HepG2 (cell line): Measurements from ENCODE around the gene NPB. TPM values are rescaled to one million over a fixed set of nuclear protein-coding genes. Genes with fewer than 3 reads are reported as not detected.

Experiments used
- ATAC-seq: fragments of 200-7000 bp; cut with Tn5 transposase; 3 replicates; pipeline ENCODE4 v1.9.1; 2020; ENCODE audit warnings: mild to moderate bottlenecking, moderate library complexity
- BruUV-seq: library from RNA; stranded (reverse); fragments of 400-500 nt; replicated peaks from 2 replicates; lab custom pipeline; 2021; lab: Mats Ljungman, UMichigan
- CTCF ChIA-PET: fragments of 300-600 bp; formaldehyde crosslinking; extraction: SDS; loops from one replicate; lab custom pipeline; 2021; ENCODE audit warnings: low total read pairs, inconsistent platforms, low intra/inter-chr PET ratio; lab: Yijun Ruan, JAX
- POLR2A ChIA-PET: fragments of 350-600 bp; sonication (Branson Sonifier 250); formaldehyde crosslinking; loops from one replicate; lab custom pipeline; 2020; ENCODE audit warnings: antibody characterized with exemption, inconsistent platforms; lab: Yijun Ruan, JAX
- DNase-seq: peaks from one replicate; pipeline ENCODE4 v3.0.0-alpha.2; 2015; ENCODE audit warnings: low spot score
- FAIRE-seq: peaks from 3 replicates; lab custom pipeline; 2011; peaks lifted over from hg19 to GRCh38; lab: Jason Lieb, UNC
- H2AFZ ChIP-seq: one replicate; pipeline ENCODE4 v1.6.1; 2011; ENCODE audit warnings: low read length, inconsistent platforms
- H3K27ac ChIP-seq: fragments of 300-600 bp; 3 replicates; pipeline ENCODE4 v1.8.0; 2011; ENCODE audit warnings: mixed run types, mild to moderate bottlenecking, mixed read lengths, low read length, inconsistent platforms; ENCODE audit not compliant: insufficient read depth; ENCODE audit errors: extremely low read length
- H3K27me3 ChIP-seq, 2 experiments: fragments of 200-600 bp in 1 of 2; 2 replicates in 1 of 2; 3 replicates in 1 of 2; pipeline versions ENCODE4 v1.6.0 to v1.8.0; 2011; ENCODE audit warnings: low read length in 2 of 2, mild to moderate bottlenecking in 2 of 2, moderate library complexity in 2 of 2, inconsistent platforms in 1 of 2; ENCODE audit not compliant: insufficient read depth in 2 of 2, control insufficient read depth in 1 of 2
- H3K36me3 ChIP-seq, 2 experiments: fragments of 200-600 bp in 1 of 2; replicated peaks in 1 of 2; 2 replicates in 1 of 2; 3 replicates in 1 of 2; pipeline versions ENCODE4 v1.5.1 to v1.8.0; 2011; ENCODE audit warnings: low read length in 2 of 2, inconsistent platforms in 1 of 2; ENCODE audit not compliant: insufficient read depth in 2 of 2, control insufficient read depth in 1 of 2
- H3K4me1 ChIP-seq: 2 replicates; pipeline ENCODE4 v1.5.1; 2012; ENCODE audit warnings: low read length, inconsistent platforms; ENCODE audit not compliant: insufficient read depth
- H3K4me2 ChIP-seq: 2 replicates; pipeline ENCODE4 v1.6.0; 2011; ENCODE audit warnings: low read depth, low read length, inconsistent platforms
- H3K4me3 ChIP-seq, 3 experiments: fragments of 200-600 bp in 1 of 3; sonication (generic), shearing (Covaris generic) in 1 of 3; replicated peaks in 1 of 3; 2 replicates each; pipeline ENCODE4 v1.5.1; 2011 to 2016; ENCODE audit warnings: low read length in 3 of 3, inconsistent platforms in 2 of 3, low read depth in 2 of 3, mild to moderate bottlenecking in 2 of 3, control low read depth in 1 of 3, mixed read lengths in 1 of 3; ENCODE audit not compliant: insufficient read depth in 1 of 3
- H3K79me2 ChIP-seq: one replicate; pipeline ENCODE4 v1.6.1; 2011; ENCODE audit warnings: low read length, inconsistent platforms; ENCODE audit not compliant: insufficient read depth
- H3K9ac ChIP-seq: 2 replicates; pipeline ENCODE4 v1.6.0; 2011; ENCODE audit warnings: mild to moderate bottlenecking, low read depth, low read length, inconsistent platforms; ENCODE audit not compliant: insufficient read depth
- H3K9me3 ChIP-seq: 2 replicates; pipeline ENCODE4 v1.5.1; 2012; ENCODE audit warnings: mild to moderate bottlenecking, low read length
- H4K20me1 ChIP-seq: 2 replicates; pipeline ENCODE4 v1.6.0; 2011; ENCODE audit warnings: inconsistent platforms, mild to moderate bottlenecking, low read length, moderate library complexity; ENCODE audit not compliant: insufficient read depth
- CHD2 ChIP-seq: IDR thresholded peaks from 2 replicates; pipeline ENCODE4 v1.6.1; 2011; ENCODE audit warnings: low read depth, low read length, improper control_type of control experiment
- GABPB1 ChIP-seq: IDR thresholded peaks from 2 replicates; pipeline ENCODE4 v1.6.1; 2016; ENCODE audit warnings: mild to moderate bottlenecking, missing genetic modification reagents, moderate library complexity, missing compliant biosample characterization
- JUN ChIP-seq: sonication (generic); formaldehyde crosslinking; IDR thresholded peaks from 2 replicates; pipeline ENCODE4 v1.4.0; 2020; ENCODE audit warnings: mild to moderate bottlenecking, missing genetic modification reagents
- KAT2B ChIP-seq: fragments of 150-350 bp; IDR thresholded peaks from 2 replicates; pipeline ENCODE4 v1.6.1; 2014; ENCODE audit warnings: low read depth, low read length, borderline replicate concordance
- NFKB2 ChIP-seq: sonication (generic); formaldehyde crosslinking; IDR thresholded peaks from 2 replicates; pipeline ENCODE4 v1.4.0; 2020; ENCODE audit warnings: missing genetic modification reagents, borderline replicate concordance
- NR3C1 ChIP-seq: sonication (generic); formaldehyde crosslinking; IDR thresholded peaks from 2 replicates; pipeline ENCODE4 v1.4.0; 2020; ENCODE audit warnings: missing genetic modification reagents
- TEAD3 ChIP-seq: optimal IDR thresholded peaks from 2 replicates; pipeline ENCODE3; 2016; ENCODE audit warnings: borderline replicate concordance
- ZNF724P ChIP-seq: sonication (generic); formaldehyde crosslinking; IDR thresholded peaks from 2 replicates; pipeline ENCODE4 v1.8.0; 2022; ENCODE audit warnings: missing genetic modification reagents, borderline replicate concordance
- ZSCAN12 ChIP-seq: sonication (generic); formaldehyde crosslinking; IDR thresholded peaks from 2 replicates; pipeline ENCODE4 v1.9.0; 2021; ENCODE audit warnings: mild to moderate bottlenecking, missing genetic modification reagents
- WGBS: methylation state at CpG from one replicate; pipeline ENCODE4 v1.1.6; 2017; ENCODE audit warnings: low lambda C conversion rate; 5-methylcytosine and 5-hydroxymethylcytosine counted together
- in situ Hi-C: cut with HindIII; loops from 2 replicates; pipeline ENCODE4 v1.10.0; 2017; ENCODE audit warnings: low pct_unique_long_range_greater_than_20kb; ENCODE audit not compliant: extremely low pct_ligation_motif_present
- intact Hi-C: fragments of 100-400 bp; cut with micrococcal nuclease; formaldehyde crosslinking; loops from one replicate; pipeline ENCODE4 v1.10.0; 2022; ENCODE audit not compliant: unreplicated experiment
- polyA plus RNA-seq, 8 experiments: library from polyadenylated mRNA; depleted of rRNA in 3 of 8; stranded (reverse) in 7 of 8; unstranded in 1 of 8; fragments of >200 nt; fragmentation: Illumina TruSeq in 4 of 8; extraction: Trizol in 4 of 8; gene quantifications; 2 replicates each; pipeline versions ENCODE4 v1.2.1 to v1.2.3, GENCODE V29; 2011 to 2016; ENCODE audit warnings: low read depth in 4 of 8, missing spikeins in 1 of 8, mixed read lengths in 1 of 8; ENCODE audit not compliant: insufficient read depth in 1 of 8
- total RNA-seq, 5 experiments: library from RNA; depleted of rRNA; stranded (reverse); fragments of >200 nt; fragmentation: Illumina TruSeq; extraction: Trizol; gene quantifications; 2 replicates each; pipeline ENCODE4 v1.2.3, GENCODE V29; 2016; ENCODE audit warnings: low read depth in 1 of 5
- TF ChIP-seq, protein P1 (sequence below): sonication (generic); formaldehyde crosslinking; IDR thresholded peaks from 2 replicates; pipeline ENCODE4 v1.4.0; 2020; ENCODE audit warnings: missing genetic modification reagents
- TF ChIP-seq, protein P2 (sequence below): fragments of 450-650 bp; IDR thresholded peaks from 2 replicates; pipeline ENCODE4 v1.6.1; 2016
- TF ChIP-seq, protein P3 (sequence below): sonication (generic); formaldehyde crosslinking; IDR thresholded peaks from 2 replicates; pipeline ENCODE4 v1.5.0; 2020; ENCODE audit warnings: mild to moderate bottlenecking, missing genetic modification reagents
- TF ChIP-seq, protein P4 (sequence below): conservative IDR thresholded peaks from 2 replicates; pipeline ENCODE4 v1.6.1; 2018; ENCODE audit warnings: missing genetic modification reagents
- TF ChIP-seq, protein P5 (sequence below): sonication (generic); formaldehyde crosslinking; IDR thresholded peaks from 2 replicates; pipeline ENCODE4 v1.8.0; 2022; ENCODE audit warnings: mild to moderate bottlenecking, missing genetic modification reagents, moderate library complexity

Gene NPB
- total and polyA plus RNA-seq, 2 of the 13 experiments (the other 11 are each of a cell fraction or from before 2014, with no cell fraction given), result 0.11 to 0.93 TPM

DNA sequence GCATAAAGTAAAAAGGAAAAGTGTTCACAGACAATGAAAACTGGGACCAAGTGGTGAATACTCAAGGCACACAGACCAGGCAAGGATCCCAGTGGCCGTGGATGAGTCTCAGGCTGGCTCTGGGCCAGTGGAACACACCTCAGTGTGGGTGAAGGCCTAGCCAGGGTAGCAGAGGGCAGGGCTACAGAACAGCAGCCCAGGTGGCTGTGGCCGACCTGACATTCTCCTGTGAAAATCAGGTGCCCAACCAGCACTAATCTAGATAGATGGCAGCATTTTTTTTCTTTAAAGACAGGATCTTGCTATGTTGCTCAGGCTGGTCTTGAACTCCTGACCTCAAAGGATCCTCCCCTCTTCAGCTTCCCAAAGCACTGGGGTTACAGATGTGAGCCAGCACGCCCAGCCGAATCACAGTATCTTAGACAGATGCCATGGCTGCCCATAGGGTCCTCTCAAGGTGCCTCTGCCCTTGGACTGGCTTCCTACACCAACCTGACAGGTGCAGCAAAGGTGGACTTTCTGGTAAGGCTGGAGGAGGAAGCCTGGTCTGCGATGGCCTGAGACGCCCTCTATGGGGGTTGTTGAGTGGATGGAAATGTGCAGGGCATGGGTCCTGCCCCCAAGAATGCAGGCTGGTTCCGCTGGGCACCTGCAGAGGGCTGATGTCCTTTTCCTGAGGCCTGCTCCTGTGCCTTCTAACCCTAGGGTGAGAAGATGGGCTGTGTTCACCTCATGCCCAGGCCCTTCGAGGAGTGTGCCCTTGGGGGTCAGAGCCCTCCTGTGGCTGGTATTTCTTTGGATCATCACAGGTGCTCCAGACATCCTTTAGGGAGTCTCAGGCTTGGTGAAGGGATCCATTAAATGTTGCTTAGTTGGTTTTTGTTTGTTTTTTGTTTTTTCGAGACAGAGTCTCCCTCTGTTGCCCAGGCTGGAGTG lies 37.9 kb upstream of the NPB start:
- no peak for DNase-seq
- 96% methylated on average over 8 of the region's 9 CpGs for WGBS
- no peak for FAIRE-seq
- ChIA-PET CTCF (no interaction called here), POLR2A (interaction anchor here (0.5 to 3.7 kb wide), 9 partner anchors 9 to 1185 kb away, joined by 3 to 21 read pairs (median 4); partner anchors contain the start of genes DCXR and MCRIP1)
- no peaks in the 10 kb centered on the region; a peak in 1 of 5 replicates for H3K27me3 ChIP-seq
- peaks cover 47% of the 10 kb centered on the region for H3K79me2 ChIP-seq
- no peak overlapping the region for H2AFZ ChIP-seq
- in situ Hi-C loops, result no loop called here
- H3K4me3 ChIP-seq, result no peak overlapping the region
- H4K20me1 ChIP-seq, result peaks cover 51% of the 10 kb centered on the region
- peaks cover 15 to 36% of the 10 kb centered on the region in 2 experiments for H3K36me3 ChIP-seq
- no peaks in the 10 kb centered on the region for H3K9me3 ChIP-seq
- intact Hi-C loops, result loop anchor here (5.0 kb wide), 1 partner anchor 42 kb away; no protein-coding TSS in a partner anchor
- no TSS peak for BruUV-seq
- peak overlapping the region; percentile 5 for H3K27ac ChIP-seq
- peaks cover 77% of the 10 kb centered on the region for H3K4me1 ChIP-seq
- H3K4me2 ChIP-seq, result peak overlapping the region; percentile 78
- no peak for ATAC-seq
- H3K9ac ChIP-seq, result 0 out of 2 replicates have a peak overlapping the region, but pooled peaks have one; percentile 39
- no peak for TF ChIP-seq GABPB1 (CRISPR knock-in tag)
- TF ChIP-seq, protein P1, sequence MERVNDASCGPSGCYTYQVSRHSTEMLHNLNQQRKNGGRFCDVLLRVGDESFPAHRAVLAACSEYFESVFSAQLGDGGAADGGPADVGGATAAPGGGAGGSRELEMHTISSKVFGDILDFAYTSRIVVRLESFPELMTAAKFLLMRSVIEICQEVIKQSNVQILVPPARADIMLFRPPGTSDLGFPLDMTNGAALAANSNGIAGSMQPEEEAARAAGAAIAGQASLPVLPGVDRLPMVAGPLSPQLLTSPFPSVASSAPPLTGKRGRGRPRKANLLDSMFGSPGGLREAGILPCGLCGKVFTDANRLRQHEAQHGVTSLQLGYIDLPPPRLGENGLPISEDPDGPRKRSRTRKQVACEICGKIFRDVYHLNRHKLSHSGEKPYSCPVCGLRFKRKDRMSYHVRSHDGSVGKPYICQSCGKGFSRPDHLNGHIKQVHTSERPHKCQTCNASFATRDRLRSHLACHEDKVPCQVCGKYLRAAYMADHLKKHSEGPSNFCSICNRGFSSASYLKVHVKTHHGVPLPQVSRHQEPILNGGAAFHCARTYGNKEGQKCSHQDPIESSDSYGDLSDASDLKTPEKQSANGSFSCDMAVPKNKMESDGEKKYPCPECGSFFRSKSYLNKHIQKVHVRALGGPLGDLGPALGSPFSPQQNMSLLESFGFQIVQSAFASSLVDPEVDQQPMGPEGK (CRISPR knock-in tag), result peak; percentile 18; the same call in 1 of the 2 replicates
- TF ChIP-seq, protein P2, sequence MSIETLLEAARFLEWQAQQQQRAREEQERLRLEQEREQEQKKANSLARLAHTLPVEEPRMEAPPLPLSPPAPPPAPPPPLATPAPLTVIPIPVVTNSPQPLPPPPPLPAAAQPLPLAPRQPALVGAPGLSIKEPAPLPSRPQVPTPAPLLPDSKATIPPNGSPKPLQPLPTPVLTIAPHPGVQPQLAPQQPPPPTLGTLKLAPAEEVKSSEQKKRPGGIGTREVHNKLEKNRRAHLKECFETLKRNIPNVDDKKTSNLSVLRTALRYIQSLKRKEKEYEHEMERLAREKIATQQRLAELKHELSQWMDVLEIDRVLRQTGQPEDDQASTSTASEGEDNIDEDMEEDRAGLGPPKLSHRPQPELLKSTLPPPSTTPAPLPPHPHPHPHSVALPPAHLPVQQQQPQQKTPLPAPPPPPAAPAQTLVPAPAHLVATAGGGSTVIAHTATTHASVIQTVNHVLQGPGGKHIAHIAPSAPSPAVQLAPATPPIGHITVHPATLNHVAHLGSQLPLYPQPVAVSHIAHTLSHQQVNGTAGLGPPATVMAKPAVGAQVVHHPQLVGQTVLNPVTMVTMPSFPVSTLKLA, result no peak
- no peak for TF ChIP-seq NFKB2 (CRISPR knock-in tag)
- TF ChIP-seq CHD2, result no peak
- TF ChIP-seq KAT2B, result no peak
- no peak for TF ChIP-seq NR3C1 (CRISPR knock-in tag)
- peak; percentile 58 for TF ChIP-seq TEAD3 (CRISPR knock-in tag)
- TF ChIP-seq, protein P3, sequence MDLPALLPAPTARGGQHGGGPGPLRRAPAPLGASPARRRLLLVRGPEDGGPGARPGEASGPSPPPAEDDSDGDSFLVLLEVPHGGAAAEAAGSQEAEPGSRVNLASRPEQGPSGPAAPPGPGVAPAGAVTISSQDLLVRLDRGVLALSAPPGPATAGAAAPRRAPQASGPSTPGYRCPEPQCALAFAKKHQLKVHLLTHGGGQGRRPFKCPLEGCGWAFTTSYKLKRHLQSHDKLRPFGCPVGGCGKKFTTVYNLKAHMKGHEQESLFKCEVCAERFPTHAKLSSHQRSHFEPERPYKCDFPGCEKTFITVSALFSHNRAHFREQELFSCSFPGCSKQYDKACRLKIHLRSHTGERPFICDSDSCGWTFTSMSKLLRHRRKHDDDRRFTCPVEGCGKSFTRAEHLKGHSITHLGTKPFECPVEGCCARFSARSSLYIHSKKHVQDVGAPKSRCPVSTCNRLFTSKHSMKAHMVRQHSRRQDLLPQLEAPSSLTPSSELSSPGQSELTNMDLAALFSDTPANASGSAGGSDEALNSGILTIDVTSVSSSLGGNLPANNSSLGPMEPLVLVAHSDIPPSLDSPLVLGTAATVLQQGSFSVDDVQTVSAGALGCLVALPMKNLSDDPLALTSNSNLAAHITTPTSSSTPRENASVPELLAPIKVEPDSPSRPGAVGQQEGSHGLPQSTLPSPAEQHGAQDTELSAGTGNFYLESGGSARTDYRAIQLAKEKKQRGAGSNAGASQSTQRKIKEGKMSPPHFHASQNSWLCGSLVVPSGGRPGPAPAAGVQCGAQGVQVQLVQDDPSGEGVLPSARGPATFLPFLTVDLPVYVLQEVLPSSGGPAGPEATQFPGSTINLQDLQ, result no peak
- no peak for TF ChIP-seq ZNF724P (CRISPR knock-in tag)
- TF ChIP-seq ZSCAN12, result no peak
- TF ChIP-seq, protein P4, sequence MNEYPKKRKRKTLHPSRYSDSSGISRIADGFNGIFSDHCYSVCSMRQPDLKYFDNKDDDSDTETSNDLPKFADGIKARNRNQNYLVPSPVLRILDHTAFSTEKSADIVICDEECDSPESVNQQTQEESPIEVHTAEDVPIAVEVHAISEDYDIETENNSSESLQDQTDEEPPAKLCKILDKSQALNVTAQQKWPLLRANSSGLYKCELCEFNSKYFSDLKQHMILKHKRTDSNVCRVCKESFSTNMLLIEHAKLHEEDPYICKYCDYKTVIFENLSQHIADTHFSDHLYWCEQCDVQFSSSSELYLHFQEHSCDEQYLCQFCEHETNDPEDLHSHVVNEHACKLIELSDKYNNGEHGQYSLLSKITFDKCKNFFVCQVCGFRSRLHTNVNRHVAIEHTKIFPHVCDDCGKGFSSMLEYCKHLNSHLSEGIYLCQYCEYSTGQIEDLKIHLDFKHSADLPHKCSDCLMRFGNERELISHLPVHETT (CRISPR knock-in tag), result no peak
- TF ChIP-seq JUN (CRISPR knock-in tag), result no peak
- TF ChIP-seq, protein P5, sequence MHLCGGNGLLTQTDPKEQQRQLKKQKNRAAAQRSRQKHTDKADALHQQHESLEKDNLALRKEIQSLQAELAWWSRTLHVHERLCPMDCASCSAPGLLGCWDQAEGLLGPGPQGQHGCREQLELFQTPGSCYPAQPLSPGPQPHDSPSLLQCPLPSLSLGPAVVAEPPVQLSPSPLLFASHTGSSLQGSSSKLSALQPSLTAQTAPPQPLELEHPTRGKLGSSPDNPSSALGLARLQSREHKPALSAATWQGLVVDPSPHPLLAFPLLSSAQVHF (CRISPR knock-in tag), result no peak
